Measurements from ENCODE around the gene LTK. TPM values are rescaled to one million over a fixed set of nuclear protein-coding genes. Genes with fewer than 3 reads are reported as not detected.

Gene LTK
- polyA plus RNA-seq, 3 donors: 0.12 TPM; not detected in 2

DNA sequence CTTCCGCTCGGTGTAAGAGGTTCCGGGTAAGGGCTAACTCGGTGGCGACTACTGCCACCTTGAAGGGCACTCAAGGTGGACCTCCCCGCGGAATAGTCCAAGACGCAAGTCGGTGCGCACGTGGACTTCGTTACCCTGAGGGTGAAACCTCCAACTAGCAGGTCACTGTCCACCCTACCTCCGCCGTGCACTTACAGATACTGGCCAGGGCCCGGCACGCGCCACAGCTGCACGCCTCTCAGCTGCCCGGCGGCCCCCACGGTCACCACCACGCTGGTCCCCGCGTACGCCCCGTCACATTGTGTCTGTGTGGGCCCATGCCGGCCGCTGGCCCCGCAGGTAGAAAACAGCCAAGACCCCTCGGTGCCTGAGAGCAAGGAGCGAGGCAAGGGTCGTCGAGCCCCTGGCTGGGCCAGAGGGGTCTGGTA lies 1.1 kb downstream of the LTK start:
- WGBS (ENCODE audit: insufficient coverage): 9% methylated on average over 33 of the region's 33 CpGs
- Histone ChIP-seq H3K27me3 (ENCODE audit: control insufficient read depth in 2 of 2, insufficient read depth in 2 of 2, low read length in 2 of 2) (peaks cover 17 to 51% of the 10 kb centered on the region in 2 donors), H3K9ac (ENCODE audit: insufficient read depth, low read length, poor library complexity, severe bottlenecking) (peak overlapping the region; percentile 52), H3K9me3 (replicated peaks in 1 of 2; ENCODE audit: control insufficient read depth in 1 of 2, insufficient read depth in 1 of 2, low read length in 2 of 2) (peaks cover 0 to 14% of the 10 kb centered on the region in 2 donors), H3K79me2 (ENCODE audit: insufficient read depth, low read length) (no peaks in the 10 kb centered on the region), H3K36me3 (replicated peaks in 1 of 2; ENCODE audit: control insufficient read depth in 1 of 2, insufficient read depth in 2 of 2, low read length in 2 of 2) (peaks cover 2 to 7% of the 10 kb centered on the region in 2 donors), H4K20me1 (ENCODE audit: insufficient read depth, low read length) (no peaks in the 10 kb centered on the region), H3K4me2 (replicated peaks; ENCODE audit: extremely low read depth, low read length, poor library complexity, severe bottlenecking) (peak overlapping the region; percentile 83), H3K4me1 (ENCODE audit: control insufficient read depth in 1 of 2, insufficient read depth in 2 of 2, low read length in 2 of 2) (peaks cover 23 to 29% of the 10 kb centered on the region in 2 donors), H3K4me3 (replicated peaks in 1 of 3; ENCODE audit: low read depth in 2 of 3, low read length in 3 of 3) (peak overlapping the region; percentile 36 to 77 (median 36)), H2AFZ (ENCODE audit: insufficient read depth, low read depth, low read length, poor library complexity, severe bottlenecking) (peak overlapping the region; percentile 81), H3K27ac (ENCODE audit: low read depth in 1 of 2, low read length in 2 of 2) (no peak overlapping the region)
- no peak for DNase-seq
- peaks cover 24% of the 10 kb centered on the region for H3K4me1 Mint-ChIP-seq
- TF ChIP-seq, protein P1, sequence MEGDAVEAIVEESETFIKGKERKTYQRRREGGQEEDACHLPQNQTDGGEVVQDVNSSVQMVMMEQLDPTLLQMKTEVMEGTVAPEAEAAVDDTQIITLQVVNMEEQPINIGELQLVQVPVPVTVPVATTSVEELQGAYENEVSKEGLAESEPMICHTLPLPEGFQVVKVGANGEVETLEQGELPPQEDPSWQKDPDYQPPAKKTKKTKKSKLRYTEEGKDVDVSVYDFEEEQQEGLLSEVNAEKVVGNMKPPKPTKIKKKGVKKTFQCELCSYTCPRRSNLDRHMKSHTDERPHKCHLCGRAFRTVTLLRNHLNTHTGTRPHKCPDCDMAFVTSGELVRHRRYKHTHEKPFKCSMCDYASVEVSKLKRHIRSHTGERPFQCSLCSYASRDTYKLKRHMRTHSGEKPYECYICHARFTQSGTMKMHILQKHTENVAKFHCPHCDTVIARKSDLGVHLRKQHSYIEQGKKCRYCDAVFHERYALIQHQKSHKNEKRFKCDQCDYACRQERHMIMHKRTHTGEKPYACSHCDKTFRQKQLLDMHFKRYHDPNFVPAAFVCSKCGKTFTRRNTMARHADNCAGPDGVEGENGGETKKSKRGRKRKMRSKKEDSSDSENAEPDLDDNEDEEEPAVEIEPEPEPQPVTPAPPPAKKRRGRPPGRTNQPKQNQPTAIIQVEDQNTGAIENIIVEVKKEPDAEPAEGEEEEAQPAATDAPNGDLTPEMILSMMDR (IDR thresholded peaks at IDR 0.05): no peak
- H3K9me3 Mint-ChIP-seq: peaks cover 0 to 12% (median 9%) of the 10 kb centered on the region in 7 donors
- intact Hi-C loops (cut with micrococcal nuclease): no loop called here
- H3K4me3 Mint-ChIP-seq: peak overlapping the region; percentile 84 to 96
- peak overlapping the region in 2 of 7 donors; percentile 19 to 38 for H3K27ac Mint-ChIP-seq
- H3K27me3 Mint-ChIP-seq (ENCODE audit: low read depth in 3 of 3): peaks cover 43 to 51% (median 48%) of the 10 kb centered on the region in 3 donors
- peaks cover 12 to 19% of the 10 kb centered on the region in 2 donors for H3K36me3 Mint-ChIP-seq

DNA sequence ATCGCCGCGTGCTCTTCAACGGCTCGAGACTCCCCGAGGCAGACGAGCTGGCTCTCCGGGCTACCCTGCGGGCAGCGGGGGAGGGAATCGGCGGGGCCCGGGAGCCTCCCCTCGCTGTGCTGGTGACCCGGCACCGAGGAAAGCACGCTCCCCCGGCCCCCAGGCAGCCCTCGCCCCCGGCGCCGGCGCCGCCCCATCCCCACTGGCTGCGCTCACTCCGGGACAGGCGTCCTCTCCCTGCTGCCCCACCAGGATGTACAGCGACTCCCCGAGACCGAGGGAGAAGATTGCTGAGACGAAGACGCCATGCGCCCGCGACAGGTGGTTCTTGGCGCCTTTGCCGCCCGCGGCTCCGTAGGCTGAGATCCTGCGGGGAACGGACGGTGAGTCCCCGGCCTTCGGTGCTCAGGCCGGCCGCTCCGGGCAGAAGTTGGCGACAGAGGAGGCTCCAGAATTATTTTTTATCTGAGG lies 1.7 kb downstream of the LTK start:
- Mint-ChIP-seq H3K9me3 (peaks cover 0 to 12% (median 9%) of the 10 kb centered on the region in 7 donors), H3K27me3 (ENCODE audit: low read depth in 3 of 3) (peaks cover 43 to 52% (median 51%) of the 10 kb centered on the region in 3 donors), H3K4me3 (peak overlapping the region; percentile 84 to 96), H3K36me3 (peaks cover 8 to 13% of the 10 kb centered on the region in 2 donors), H3K27ac (no peak overlapping the region), H3K4me1 (peaks cover 24% of the 10 kb centered on the region)
- Histone ChIP-seq H3K27ac (ENCODE audit: low read depth in 1 of 2, low read length in 2 of 2) (no peak overlapping the region), H3K9me3 (replicated peaks in 1 of 2; ENCODE audit: control insufficient read depth in 1 of 2, insufficient read depth in 1 of 2, low read length in 2 of 2) (peaks cover 0 to 14% of the 10 kb centered on the region in 2 donors), H3K79me2 (ENCODE audit: insufficient read depth, low read length) (no peaks in the 10 kb centered on the region), H3K4me2 (replicated peaks; ENCODE audit: extremely low read depth, low read length, poor library complexity, severe bottlenecking) (peak overlapping the region; percentile 83), H3K9ac (ENCODE audit: insufficient read depth, low read length, poor library complexity, severe bottlenecking) (no peak overlapping the region), H3K4me1 (ENCODE audit: control insufficient read depth in 1 of 2, insufficient read depth in 2 of 2, low read length in 2 of 2) (peaks cover 23 to 29% of the 10 kb centered on the region in 2 donors), H3K36me3 (replicated peaks in 1 of 2; ENCODE audit: control insufficient read depth in 1 of 2, insufficient read depth in 2 of 2, low read length in 2 of 2) (peaks cover 0 to under 1% of the 10 kb centered on the region in 2 donors), H4K20me1 (ENCODE audit: insufficient read depth, low read length) (no peaks in the 10 kb centered on the region), H3K27me3 (ENCODE audit: control insufficient read depth in 2 of 2, insufficient read depth in 2 of 2, low read length in 2 of 2) (peaks cover 17 to 51% of the 10 kb centered on the region in 2 donors), H3K4me3 (replicated peaks in 1 of 3; ENCODE audit: low read depth in 2 of 3, low read length in 3 of 3) (peak overlapping the region in 2 of 3 experiments; percentile 7 to 77), H2AFZ (ENCODE audit: insufficient read depth, low read depth, low read length, poor library complexity, severe bottlenecking) (peak overlapping the region; percentile 81)
- intact Hi-C loops (cut with micrococcal nuclease): no loop called here
- TF ChIP-seq, protein P1 (IDR thresholded peaks at IDR 0.05): no peak
- WGBS (ENCODE audit: insufficient coverage): 2% methylated on average over 45 of the region's 49 CpGs
- DNase-seq: no peak

All from CD14-positive monocyte (primary cell).